ENCODE data around the gene SUCLA2.
"Not testable (repeated sequence)": the region's sequence is repeated elsewhere in the genome, so short reads cannot be mapped to it uniquely, and the experiment has no call there.

SUCLA2 gene
- 24.9 to 78.6 (median 44.8) reads per million in 17 experiments for total RNA-seq

DNA sequence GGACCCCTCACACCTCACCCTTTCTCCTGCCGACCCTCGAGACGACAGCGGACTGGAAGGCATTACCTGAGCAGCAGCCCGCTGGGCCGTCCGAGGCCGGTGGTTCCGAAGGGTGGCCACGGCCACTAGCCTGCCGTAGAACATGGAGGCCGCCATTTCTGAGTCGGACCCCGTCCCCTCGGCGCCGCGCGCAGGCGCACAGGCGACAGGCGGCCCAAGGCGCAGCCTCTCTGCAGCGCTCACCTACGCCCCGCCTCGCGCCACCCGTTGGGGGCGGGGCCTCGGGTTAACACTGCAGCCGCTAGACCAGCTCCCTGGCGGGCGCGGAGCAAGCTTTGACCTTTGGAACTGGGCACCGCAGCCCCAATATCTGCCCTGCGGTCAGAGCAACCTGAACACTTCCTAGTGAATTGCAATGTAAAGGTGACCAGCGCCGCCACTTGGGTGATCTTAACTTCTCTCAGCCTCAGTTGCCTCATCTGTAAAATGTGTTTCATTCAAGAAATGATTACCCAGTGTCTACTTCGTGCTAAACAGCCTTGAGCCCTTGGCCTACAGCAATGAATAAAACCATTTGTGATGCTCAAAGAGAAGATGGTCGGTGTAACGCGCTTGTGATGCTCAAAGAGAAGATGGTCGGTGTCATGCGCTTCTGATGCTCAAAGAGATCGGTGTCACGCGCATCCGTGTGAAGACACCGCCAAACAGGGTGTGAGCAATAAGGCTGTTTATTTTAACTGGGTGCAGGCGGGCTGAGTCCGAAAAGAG, at the start of gene SUCLA2:
Gene SUCLA2, minus strand, starts transcription at position 160 of the 768 bp plus-strand sequence. Its CDS starts 4 bp downstream, at position 156.
- peak; percentile 96 to 99 (median 98) for DNase-seq

DNA sequence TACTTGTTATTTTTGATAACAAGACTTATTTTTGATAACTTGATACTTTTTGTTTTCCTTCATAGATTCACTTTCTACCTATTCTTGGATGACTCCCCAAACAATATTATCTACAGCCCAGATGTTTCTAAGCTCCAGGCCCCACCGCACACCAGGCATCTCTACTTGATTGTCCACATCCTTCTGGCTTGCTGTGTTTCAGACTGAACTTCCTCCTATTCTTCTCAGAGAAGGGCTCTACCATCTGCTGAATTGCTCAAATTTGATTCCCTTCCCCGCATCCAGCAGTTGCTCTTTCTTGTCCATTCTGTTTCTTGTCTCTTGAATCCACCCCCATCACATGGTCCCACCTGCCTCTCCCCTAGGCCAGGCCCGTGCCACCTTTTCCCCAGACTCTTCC, 49.5 kb upstream of the SUCLA2 start:
- no peak for DNase-seq

DNA sequence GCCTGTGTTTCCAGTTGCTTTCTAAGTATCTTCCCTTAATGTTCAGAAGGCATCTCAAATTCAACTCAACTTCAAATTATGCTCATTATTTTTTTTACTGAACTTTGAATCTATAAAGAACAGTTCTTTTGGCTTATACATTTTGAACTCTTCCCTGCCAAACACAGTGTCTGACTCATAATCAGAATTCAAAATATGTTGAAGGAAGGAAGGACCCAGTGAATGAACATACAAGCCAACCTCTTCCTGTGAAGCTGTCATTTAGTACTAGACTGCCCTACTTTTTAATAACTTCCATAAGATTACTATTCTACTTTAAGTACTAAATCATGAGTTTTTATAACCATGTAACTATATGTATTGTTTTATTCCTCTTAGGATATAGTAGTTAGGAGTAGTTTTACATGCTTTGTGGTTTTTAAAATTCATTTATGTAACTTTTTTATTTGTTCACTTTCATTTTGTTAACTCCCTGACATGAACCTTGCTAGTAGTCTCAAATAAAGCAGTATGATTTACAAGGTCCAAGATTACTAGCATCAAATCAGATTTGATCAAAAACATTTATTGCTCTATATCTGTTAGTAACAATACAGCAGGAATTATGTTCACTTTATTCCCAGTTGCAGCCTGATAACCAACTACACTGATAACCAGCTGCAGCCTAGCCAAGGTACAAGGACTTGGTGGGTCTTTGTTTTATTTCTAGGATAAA, 42.9 kb upstream of the SUCLA2 start:
- no peak for DNase-seq

DNA sequence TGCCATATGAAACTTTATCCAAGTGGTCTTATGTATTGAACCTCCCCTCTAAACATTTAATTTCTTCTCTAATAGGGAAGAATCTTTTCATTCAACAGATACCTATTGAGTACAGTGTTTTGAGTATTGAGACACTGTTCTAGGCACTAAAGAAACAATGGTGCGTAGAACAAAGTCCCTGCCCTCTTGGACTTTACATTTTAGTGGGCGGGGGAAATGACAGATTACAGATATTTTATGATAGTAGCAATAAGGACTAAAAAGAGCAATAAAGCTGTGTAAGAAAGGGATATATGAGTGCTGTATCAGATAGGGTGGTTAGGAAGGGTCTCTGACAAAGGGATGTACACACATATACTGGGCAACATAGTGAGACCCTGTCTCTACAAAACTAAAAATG, 41.8 kb upstream of the SUCLA2 start:
- no peak for DNase-seq

DNA sequence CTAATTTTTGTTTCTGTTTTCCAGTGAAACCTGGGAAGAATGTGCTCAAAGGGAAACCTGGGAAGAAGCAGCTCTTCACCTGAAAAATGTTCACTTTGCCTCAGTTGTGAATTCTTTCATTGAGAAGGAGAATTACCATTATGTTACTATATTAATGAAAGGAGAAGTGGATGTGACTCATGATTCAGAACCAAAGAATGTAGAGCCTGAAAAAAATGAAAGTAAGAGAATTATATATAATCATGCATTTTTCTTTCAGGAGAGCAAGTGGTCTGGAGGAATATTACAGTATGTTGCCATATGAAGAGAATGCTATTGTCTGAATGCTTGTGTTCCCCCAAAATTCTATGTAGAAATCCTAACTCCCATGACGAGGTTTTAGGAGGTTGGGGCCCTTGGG, 39.8 kb upstream of the SUCLA2 start:
- no peak for DNase-seq

DNA sequence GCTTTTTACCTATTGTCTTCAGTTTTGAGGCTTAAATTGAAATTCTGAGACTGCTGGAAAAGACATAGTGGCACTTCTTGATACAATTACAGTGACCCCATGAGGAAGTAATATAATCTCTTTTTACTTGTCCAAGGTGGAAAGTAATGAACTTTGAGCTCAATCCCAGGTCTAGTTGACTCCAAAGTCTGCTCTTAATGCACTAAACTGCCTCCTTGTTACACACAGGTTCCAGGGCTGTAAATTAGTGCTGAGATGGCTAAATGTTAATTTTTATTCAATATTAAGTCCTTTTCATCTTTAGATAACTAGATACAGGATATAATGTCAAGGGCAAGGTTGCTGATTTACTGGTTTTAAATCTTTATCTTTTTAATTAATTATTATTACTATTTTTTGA, 39.0 kb upstream of the SUCLA2 start:
- DNase-seq = no peak

DNA sequence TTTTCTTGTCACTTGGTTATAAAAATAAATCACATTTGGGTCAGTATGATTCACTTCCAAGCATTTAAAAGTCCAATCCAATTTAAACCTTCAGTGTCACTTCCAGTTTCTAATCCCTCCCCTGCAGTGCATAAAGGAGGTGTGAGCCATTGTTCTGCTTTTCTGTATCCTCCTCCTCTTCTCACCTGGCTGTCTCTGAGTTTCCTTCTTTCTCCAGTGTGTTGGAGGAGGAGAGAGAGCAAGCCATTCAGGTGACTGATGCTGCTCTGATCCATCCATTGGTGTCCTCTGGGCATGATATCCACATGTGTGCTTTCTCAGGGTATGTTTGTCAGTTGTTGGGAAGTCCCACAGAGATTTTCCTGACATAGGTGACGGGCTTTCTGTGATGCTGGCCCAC, 37.7 kb upstream of the SUCLA2 start:
- DNase-seq = peak in 2 of 4 experiments; percentile 7 to 12

DNA sequence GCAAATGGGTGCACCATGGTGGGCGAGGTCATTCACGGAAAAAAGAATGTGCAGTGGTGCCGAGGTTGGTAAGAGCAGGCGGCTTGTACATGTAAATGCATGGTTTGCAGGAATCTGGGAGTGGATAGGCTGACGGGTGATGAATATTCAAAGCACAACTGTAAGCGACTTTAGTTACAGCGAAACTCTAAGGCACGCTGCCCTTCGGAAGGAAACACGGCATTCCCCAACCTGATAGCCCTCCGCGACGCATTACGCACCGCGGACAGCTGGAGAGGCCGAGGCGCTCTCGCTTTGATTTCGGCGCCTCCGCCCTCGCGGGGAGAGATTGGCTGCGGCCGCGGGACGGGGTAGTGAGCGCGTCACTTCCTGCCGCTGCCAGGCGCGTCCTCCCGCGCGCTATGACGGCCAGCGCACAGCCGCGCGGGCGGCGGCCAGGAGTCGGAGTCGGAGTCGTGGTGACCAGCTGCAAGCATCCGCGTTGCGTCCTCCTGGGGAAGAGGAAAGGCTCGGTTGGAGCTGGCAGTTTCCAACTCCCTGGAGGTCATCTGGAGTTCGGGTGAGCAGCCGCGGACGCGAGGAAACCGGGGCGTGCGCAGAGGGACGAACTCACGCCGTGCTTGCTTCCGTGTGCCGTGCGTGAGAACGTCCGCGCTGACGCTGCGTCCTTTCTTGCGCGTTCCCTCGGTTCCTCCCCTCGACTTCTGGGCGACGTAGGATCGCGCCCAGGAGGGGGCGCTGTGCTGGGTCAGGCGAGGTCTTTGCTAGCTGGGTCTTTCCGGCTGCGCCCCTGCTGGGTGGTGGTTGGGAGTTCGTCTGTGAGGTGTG, 36.5 kb upstream of the SUCLA2 start, which contains the start of gene NUDT15:
Gene NUDT15, plus strand, starts transcription at position 381 of the 828 bp plus-strand sequence. Its CDS starts 21 bp downstream, at position 402.
- DNase-seq = peak; percentile 97 to 98 (median 98)

DNA sequence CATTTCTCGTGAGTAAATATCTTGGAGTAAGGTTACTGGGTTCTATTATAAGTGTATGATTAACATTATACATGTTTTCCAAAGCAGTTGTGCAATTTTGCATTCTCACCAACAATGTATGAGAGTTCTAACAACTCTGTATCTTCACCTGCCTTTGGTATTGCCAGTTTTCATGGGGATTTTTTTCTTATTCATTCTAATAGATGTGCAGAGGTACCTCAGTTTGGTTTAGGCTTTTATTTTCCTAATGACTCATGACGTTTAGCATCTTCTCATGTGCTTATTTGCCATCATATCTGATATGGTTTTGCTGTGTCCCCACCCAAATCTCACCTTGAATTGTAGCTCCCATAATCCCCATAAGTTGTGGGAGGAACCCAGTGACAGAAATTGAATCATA, 28.8 kb upstream of the SUCLA2 start:
- no peak for DNase-seq

DNA sequence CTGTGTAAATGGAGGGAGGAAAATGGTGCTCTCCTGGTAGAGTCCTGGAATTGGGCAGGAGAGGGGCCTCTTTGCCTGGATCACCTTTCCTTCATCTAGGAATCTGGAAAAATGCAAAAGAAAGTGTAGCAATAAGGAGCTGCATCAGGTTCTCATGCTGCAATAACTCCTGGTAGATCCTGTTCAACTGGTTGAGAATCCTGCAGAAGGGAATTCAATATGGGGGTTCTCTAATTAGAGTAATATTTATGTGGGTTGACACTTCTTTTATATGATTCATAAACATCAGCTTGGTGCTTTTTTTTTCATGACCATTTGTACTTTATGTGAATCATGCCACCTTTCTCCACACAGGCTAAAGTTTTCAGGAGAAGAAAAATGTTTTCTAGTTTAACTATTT, 27.0 kb upstream of the SUCLA2 start:
- no peak for DNase-seq

DNA sequence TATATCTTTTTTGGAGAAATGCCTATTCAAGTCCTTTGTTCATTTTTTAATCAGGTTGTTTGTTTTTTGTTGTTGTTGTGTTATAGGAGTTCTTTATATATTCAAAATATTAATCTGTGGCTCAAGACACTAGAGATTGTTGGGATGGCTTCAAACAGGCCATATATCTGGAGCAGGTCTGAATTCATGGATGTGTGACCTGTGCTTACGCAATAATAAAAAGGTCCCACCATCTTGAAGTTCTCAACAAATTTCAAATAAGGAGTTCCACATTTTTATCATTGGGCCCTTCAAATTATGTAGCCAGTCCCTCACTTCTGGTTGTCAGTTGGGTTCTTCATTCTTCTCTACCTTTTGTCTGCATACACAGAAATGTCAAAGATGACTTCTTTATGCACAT, 18.7 kb upstream of the SUCLA2 start:
- DNase-seq = no peak

DNA sequence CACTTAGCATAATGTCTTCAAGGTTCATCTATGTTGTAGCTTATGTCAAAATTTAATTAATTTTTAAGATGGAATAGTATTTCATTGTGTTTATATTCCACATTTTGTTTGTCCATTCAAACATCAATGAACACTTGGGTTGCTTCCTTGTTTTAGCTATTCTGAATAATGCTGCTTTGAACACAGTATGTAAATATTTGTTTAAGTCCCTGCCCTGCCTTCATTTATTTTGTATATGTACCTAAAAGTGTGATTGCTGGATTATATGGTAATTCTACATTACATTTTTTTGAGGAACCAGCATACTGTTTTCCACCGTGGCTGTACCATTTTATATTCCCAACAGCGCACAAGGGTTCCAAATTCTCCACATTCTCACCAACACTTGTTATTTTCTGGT, 17.6 kb upstream of the SUCLA2 start:
- no peak for DNase-seq

DNA sequence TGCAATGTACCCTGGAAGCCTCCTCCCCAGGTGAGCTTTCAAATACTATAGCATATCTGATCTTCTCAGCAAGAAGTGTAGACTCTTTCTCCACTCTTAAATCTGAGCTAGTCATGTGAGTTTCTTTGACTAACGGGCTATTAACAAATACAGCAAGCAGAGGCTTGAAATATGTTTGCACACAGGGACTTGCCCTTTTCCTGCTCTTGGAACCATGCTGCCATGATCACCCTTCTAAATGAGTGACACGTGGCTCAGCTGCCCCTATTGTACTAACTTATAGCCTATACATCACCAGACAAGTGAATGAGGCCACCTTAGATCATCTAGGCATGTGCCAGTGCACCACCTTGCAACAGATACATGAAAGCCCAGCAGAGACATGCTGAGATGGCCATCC, 13.3 kb upstream of the SUCLA2 start:
- no peak for DNase-seq

DNA sequence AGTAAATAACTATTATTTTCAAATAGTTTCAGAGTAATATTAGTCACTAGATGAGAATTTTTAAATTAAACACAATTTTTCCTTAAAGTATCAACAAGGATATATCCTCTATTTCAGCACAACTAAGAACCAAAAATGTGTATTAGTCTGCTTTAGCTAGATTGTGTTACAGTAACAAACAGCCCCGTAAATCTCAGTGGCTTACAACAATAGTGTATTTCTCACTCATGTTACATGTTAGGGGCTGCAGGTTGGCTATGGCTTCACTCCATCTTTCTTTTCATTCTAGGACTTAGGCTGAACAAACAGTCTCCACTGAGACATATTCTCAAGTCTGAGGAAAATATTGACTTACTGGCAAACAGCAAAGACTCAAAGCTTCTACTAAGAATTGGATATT, 11.6 kb upstream of the SUCLA2 start:
- DNase-seq = no peak

DNA sequence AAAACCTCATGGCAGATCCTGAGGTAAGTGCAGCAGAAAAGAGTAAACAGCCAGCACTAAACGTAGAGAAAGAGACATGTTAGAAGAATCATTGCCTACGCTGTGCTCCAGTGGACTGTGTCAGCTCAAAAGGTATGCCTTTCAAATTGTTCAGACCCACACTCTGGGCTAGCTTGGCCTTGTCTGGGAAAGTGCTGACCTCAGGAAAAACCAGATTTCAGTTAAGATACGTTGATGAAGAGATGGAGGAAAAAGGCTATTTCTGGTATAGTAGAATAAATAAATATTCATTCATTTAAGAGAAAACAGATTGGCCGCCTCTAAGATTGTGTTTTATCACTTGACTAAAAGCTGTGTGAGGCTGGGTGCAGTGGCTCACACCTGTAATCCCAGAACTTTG, 9.6 kb upstream of the SUCLA2 start:
- DNase-seq = no peak

DNA sequence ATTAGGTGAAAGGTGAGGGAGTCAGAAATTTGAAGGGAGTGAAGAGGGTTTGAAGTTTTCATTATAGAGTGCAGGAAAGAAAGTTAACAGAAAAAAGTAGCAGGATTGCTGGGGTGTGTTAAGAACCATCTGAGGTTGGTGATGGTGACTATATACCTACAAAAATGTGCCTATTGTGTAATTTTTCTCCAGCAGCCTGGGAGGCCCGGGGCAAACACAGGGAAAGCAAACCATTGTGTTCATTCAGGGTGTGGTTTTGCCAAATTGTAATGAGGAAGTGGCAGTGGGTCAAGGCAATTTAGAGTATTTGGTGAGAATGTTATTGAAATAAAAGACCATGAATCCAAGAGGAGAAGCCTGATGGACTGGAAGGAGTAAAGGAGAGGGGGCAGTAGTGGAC, 8.2 kb upstream of the SUCLA2 start:
- peak in 1 of 4 experiments; percentile 3 for DNase-seq

DNA sequence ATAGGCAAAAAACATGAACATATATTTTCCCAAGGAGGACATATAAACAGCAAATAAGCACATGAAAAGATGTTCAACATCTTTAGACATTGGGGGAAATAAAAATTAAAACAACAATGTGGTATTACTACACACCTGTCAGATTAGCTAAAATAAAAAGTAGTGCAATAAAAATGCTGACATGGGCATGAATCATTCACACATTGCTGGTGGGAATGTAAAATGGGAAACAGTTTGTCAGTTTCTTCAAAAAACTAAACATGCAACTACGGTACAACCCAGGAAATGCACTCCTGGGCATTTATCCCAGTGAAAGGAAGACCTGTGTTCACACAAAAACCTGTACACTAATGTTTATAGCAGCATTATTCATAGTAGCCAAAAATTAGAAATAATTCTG, 5.3 kb upstream of the SUCLA2 start:
- DNase-seq = no peak

DNA sequence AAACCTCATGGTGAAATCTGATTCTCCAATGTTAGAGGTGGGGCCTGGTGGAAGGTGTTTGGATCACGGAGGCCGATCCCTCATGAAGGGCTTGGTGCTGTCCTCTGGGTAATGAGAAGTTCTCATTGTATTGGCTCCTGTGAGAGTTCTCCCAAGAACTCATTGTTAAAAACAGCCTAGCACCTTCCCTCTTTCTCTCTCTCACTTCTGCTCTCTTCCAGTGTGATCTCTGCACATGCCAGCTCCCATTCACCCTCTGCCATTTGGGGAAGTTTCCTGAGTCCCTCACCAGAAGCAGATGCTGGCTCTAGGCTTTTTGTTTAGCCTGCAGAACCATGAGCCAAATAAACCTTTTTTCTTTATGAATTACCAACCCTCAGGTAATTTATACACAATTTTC, 3.1 kb upstream of the SUCLA2 start:
- peak; percentile 42 to 70 (median 64) for DNase-seq

DNA sequence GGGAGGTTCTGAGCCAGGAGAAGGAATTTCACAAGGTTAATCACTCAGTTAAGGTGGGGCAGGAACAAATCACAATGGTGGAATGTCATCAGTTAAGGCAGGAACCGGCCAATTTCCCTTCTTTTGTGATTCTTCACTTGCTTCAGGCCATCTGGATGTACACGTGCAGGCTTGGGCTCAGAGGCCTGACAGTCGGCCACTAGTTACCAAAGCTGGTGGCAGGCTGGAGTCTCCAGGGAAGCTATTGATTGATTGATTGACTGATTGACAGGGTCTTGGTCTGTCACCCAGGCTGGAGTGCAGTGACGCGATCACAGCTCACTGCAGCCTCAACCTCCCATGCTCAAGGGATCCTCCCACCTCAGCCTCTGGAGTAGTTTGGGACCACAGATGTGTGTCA, 926 bp upstream of the SUCLA2 start:
- DNase-seq = not testable (repeated sequence)

DNA sequence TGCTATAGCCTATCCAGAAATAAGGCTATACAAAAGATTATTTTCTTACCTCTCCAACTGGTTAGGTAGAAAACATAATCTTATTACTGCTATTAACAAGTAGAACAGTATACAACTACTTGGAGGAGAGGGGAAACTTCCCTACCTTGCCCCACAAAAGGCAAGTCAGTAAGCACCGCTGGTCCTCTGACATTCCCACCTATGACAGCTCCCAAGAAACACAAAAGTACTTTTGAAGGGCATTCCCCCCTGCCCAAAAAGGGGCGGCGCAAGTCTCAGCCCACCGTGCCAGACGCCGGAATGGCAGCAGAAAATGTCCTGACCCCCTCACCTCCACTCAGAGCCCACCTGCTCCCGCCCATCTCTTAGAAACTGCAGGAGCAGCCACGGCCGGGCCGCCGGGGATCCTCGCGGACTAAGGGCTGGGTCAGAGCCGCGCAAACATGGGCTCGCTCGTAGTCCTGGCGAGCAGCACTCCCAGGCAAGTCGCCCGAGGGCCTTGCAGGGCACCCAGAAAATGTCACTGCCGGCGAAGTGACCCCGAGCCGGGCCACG, 437 bp downstream of the SUCLA2 start:
- peak in 1 of 4 experiments; percentile 19 for DNase-seq

DNA sequence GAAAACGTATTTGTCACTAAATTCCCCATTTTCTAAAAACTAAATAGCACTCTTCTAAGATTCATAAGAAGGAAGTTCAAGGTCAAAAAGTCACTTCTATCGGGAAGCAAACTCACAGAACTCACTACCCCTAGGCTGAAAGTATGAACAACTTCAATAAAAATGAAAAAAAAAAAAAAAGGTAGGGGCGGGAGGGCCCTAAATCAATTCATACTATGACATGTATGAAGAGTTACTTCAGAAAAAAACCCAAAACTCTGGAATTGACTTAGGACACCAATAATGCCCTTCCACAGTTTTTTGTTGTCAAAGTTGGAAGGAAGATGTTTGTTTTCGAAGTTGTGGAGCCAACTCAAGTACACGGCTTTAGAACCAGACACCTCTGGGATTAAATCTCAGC, 1.1 kb downstream of the SUCLA2 start:
- DNase-seq = peak in 2 of 4 experiments; percentile 1 to 4

DNA sequence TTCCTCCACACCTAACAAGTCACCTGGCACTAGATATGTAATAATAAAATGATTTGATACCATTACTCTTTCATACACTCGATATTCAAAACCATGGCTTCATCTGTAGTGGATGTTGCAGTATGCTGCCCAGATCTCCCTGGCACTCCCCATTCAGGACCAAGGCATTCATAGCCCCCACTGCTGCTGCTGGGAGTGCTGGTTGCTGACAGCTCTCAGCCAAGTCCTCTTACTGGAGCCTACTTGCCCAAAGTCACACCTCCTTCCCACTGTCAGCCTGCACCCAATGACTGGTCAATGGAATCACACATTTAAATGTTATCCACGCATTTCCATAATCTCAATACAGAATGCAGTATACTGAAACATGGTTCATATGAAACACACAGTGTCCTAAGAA, 3.7 kb downstream of the SUCLA2 start:
- no peak for DNase-seq

DNA sequence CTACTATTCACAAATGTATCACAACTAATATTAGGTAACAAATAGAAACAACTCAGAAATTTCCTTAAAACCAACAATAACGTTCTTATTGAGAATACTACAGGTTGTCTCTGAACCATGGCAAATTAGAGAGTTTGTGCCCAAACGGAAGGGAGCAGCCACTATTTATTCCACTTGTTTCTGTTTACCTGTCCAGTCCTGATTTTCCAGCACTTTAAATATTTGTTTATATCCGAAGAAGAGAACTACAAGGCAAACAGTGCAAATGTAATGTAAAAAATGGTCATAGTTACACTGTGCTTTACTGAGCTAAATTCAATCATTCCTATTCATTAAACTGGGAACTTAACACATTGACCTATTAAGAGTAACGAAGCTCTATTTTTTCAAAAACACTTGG, 9.2 kb downstream of the SUCLA2 start:
- DNase-seq = no peak

Data from suppressor macrophage (primary cell).